CD4-positive, alpha-beta T cell treated with Interleukin-6 for 4 hours (primary cell): ENCODE measurements around the gene ECE1.
"Not testable (repeated sequence)": the region's sequence is repeated elsewhere in the genome, so short reads cannot be mapped to it uniquely, and the experiment has no call there.

ENCODE experiments used
- DNase-seq: peaks from one replicate; pipeline ENCODE4 v3.0.0-alpha.2; 2020; ENCODE audit warnings: mixed read lengths

Gene ECE1

DNA sequence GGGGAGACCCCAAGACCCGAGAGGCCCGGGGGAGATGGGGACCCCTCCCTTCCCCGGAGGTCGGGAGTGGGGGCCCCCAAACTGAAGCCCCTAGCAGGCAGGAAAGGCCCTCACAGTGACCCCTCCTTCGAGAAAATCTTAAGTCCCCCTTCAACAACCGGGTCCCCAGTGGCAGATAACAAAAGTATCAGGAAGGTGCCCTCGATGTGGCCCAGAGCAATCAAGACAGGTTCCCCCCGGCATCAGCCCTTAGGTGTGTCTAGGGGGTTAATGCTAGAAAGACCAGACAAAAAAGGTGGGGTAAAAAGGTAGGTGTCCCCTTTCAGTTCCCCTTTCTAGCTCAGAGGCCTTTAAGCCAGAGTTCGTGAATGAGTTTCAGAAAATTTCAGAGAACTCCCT lies 282 bp upstream of the ECE1 start:
- peak; percentile 32 for DNase-seq

DNA sequence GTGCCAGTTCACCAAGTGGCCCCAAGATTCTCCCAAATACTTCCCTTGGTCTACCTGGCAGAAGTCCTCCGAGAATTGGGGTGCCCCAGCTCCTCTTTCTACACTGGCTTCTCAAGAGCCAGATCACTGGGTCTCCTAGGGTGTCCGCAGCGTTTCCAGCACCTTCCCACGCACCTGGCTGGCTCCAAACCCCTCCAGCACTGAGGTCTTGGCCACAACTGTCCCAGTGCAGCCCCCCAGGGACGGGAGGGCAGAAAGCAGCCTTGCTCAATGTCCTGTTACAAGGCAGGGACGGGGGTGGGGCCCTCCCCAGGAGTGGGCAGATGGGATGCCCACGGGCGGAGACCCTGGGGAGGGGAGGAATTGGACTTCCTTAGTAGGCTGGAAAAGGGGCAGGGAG lies 1.1 kb downstream of the ECE1 start:
- DNase-seq: no peak

DNA sequence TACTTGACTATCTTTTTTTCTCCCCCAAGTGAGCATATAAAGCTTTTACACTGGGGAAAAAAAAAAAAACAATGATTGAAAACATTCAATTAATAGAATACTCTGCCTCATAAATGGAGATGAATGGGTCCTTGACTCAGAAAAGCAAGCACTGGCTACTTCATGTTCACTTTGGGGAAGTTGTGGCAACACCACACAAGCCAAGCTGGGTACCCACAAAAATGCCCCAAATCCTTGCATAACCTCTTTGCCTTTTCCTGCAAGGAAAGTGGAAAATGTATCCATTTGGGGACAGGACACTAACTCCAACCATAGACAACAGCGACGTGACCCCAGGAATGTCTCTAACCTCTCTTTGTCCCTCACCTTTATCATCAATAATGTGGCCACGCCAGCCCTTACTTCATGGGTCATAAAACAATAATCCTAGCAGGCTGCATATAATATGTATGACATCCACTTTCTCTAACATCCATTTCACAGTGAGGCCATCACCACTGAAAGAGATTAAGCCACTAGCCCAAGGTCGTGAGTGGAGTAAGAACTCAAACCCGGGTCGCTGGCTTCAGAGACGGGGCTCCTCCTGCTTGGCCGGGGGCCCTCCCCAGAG lies 2.3 kb downstream of the ECE1 start:
- DNase-seq: no peak

DNA sequence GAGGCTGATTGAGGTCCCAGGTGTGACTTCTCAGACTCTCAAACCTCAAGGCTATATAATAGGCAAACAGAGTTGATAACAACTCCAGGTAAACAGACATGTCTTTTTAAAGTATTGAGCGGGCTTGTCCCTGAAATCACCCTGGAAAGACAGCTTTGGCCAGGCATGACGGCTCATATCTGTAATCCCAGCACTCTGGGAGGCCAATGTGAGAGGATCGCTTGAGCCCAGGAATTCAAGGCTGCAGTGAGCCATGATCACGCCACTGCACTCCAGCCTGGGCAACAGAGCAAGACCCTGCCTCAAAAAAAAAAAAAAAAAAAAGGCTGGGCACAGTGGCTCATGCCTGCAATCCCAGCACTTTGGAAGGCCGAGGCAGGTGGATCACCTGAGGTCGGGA lies 4.9 kb downstream of the ECE1 start:
- DNase-seq: not testable (repeated sequence)

DNA sequence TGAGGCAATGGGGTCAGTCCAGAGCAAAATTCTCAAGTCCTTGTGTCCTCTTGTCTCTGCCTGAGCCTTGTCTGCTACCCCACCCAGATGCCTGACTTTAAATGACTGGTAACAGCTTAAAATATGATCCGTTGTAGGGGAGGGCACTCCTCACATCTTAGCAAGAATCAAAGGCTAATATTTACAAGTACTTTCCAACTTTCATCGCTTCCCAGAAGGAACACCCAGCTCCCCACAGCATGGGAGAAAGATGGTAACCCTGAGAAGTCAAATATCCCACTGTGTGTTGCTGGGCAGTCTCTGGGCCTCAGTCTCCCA lies 5.2 kb downstream of the ECE1 start:
- DNase-seq: no peak

DNA sequence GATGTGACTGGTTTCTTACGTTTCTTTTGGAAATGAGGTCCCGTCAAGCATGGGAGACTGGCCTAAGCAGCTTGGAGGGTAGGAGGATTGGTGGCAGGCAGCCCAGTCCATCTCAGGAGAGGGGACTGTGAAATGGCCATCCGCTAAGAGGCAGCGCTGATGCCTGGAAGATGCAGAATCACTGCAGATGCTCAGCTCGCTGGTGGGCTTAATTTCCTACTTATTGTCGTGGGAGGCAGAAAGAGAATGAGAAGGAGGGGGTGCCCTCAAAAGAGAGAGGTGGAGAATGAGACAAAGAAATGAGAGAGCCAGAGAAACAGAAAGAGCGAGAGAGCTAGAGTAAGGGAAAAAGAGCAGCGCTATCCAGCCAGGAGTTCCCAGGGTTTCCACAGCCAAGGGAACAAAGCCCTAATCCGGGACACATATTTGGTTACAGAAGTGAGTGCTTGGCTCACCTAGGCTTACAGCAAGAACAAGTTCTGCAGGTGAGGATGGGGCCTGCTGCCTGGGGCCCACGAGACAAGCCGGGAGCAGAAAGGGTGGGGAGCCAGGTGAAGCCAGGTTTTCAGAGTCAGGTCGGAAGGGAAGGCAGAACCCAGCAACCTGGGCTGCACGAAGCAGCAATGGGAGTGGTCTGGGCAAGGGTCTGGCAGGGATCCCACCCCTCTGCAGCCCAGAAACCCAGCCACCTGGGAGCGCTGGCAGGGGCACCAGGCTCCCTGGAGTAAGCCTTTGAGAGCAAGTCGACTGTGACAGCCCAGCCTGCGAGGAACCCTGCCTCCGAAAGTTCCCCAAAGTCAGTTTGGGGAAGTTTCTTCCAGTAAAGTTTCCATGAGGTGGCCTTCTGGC lies 5.8 kb downstream of the ECE1 start:
- DNase-seq: no peak

DNA sequence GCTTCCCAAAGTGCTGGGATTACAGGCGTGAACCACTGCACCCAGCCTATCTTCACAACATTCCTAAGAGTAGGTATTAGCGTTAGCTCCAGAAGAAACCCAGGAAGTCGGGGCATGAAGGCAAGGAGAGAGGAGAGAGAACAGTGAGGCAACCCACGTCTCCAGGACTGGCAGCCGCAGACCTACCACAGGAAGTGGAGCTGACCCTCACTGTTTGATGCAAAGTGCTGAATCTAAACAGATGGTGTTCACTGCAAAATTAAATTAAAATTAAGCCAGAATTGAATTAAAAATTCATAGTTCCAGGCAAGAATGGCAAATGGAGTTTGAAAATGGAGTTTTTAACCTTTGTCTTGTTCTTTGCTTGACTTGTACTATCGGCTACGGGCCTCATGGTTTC lies 6.7 kb downstream of the ECE1 start:
- DNase-seq: no peak

DNA sequence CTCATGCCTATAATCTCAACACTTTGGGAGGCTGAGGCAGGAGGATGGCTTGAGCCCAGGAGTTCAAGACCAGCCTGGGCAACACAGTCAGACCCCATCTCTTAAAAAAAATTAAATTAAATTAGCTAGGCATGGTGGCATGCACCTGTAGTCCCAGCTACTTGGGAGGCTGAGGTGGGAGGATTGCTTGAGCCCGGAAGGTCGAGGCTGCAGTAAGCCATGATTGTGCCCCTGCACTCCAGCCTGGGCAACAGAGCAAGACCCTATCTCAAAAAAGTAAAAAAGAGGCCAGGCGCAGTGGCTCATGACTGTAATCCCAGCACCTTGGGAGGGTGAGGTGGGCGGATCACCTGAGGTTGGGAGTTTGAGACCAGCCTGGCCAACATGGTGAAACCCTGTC lies 8.2 kb downstream of the ECE1 start:
- DNase-seq: not testable (repeated sequence)

DNA sequence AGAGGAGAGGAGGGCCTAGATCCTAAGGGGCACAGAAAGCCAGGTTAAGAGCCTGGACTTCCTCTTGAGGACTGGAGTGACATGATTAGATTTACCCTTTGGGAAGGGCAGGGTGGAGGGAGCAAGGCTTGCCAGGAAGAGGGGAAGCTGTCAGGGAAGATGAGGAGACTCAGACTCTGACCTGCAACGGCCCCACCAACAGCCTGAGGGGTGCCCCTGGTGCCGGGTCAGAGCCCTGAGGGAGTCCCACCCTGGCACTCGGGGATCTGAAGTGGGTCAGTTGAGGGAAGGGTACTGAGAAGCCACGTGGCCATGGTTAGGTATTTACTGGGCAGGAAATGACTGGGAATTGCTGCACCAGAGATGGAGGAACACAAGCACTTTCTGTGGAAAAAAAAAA lies 9.8 kb downstream of the ECE1 start:
- DNase-seq: no peak

DNA sequence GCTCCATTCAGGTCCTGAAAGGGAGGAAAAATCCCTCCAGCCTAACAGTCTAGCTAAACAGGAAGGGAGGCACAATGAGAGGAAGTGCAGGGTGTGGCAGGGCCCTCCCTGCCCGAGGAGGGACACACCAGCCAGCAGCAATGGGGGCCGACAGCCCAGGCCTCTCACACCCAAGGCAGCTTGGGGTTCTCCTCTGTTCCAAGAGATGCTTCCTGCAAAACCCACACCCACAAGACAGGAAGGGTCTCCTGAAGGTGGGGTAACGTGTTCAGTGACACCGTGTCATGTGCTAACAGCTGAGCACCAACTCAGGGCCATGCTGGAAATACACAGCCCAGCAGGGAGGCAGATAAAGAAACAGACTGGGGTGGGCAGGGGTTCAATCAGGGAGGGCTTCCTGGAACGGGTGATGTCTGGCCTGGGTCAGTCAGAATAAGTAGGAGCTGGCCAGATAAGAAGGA lies 10.2 kb downstream of the ECE1 start:
- DNase-seq: peak; percentile 38

DNA sequence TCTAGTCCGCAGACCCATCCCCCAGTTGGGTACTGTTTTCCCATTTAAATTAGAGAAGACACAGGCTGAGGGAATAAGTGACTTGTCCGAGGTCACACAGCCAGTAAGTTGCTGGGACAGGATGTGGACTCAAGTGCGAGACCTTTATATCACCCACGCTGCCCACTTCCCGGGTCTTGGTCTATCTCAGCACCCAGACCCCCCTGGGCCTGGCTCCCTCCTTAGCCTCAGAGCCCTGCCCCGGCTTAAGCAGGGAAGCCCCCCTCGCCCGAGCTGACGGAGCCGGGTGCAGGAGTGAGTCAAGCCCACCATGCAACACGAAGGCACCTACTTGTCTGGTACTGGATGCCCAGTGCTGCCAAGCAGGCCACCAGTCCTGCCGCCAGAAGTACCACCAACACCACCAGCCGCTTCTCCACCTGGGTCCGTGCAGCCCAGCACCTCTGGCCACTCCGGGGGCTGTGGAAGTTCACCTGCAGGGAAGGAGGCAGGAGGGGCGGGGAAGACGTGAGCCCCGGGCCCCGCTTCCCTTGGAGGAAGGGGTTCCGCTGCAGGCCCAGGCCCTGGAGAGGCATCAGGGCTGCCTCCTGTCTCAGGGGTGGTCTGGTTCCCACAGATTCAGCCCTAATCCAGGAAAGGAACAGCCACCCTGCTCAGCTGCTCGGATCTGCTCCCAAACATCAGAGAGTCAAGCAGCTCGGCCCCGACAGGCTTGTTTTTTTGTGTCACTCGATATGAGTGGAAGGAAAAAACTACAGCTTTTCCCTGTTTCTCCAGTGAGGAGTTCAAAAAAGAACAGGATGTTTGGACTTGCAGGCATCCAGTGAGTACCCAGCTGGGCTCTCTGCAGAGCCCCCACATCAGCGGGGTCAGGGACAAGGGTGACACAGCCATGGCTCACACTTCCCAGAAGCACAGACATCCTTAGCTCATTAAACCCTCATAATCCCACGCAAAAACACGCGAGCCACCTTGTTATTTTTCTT lies 11.1 kb downstream of the ECE1 start:
- DNase-seq: no peak

DNA sequence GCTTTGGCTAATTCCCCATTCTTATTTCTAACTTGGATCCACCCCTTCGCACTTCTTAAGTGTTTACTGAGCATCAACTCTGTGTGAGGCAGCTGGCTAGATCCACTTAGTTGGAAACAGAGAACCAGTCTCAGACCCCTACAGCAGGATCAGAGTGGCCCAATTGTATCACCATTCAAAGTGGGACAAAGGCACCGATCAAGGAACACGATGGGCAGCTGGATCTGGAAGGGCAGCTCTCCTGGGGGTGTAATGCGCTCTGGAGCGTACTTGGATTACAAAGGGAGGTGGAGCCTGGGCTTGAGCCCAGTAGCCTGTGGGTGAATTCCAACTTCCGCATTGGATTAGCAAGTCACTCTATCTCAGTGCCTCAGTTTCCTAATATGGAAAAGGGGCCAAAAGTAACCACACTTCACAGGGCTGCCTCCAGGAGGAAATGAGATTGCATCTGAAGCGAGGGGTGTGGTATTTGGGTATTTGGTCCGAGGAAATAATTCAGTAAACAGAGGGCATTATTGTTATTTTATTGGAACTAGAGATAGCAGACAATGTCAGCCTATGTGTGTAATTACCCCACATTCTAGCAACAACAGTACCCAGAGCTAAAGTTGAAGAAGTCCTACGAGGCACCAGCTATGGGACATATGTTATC lies 11.9 kb downstream of the ECE1 start:
- DNase-seq: no peak

DNA sequence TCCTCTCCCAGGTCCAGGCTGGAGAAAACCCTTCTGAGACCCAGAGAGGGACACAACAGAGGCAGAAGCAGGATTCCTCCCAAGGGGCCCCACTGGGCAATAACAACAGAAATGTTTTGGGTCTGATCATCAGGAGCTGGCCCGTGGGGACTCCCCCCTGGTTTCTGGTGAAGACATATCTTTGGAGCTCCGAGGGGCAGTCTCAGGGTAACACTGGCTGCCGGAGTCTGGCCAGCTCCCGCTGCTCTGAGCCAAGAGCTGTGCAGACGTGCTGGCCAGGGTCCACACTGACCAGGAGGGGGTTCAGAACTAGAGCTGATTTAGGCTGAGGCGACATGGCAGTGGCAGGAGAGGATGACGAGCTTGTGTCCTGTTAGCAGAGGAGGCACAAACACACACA lies 13.1 kb downstream of the ECE1 start:
- no peak for DNase-seq

DNA sequence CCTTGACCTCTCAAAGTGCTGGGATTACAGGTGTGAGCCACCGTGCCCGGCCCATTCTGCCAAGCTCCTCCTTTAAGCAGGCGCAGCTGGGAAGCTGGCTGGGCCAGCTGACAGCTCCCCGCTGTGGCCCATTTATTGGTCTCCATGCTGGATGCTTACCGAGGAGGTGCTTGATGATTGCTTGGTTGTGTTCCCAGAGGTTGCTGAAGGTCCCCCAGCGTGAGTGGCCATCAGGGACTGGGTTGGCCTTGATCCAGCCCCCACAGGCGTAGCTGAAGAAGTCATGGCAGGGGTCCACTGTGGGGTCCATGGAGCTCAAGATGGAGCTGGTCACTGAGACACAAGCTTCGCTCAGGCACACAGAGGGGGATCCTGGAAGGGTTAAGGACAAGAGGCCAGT lies 17.7 kb downstream of the ECE1 start:
- no peak for DNase-seq

DNA sequence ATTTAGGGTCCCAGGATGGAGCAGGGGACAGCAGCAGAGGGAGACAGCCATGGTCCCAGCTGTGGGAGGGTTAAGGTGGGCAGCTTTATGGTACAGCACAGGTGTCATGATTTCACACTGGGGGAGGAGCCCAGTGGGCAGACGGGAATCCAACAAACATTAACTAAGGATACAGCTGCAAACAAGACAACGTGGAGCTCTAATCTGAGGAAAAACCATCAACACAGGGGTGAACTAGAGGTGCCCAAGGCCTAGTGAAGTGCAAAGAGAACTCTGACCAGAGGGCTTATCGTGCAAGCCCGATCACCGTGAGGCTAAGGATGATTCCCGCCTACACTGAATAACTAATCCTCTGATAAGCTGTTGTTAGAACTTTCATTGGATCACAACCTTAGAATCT lies 18.7 kb downstream of the ECE1 start:
- no peak for DNase-seq

DNA sequence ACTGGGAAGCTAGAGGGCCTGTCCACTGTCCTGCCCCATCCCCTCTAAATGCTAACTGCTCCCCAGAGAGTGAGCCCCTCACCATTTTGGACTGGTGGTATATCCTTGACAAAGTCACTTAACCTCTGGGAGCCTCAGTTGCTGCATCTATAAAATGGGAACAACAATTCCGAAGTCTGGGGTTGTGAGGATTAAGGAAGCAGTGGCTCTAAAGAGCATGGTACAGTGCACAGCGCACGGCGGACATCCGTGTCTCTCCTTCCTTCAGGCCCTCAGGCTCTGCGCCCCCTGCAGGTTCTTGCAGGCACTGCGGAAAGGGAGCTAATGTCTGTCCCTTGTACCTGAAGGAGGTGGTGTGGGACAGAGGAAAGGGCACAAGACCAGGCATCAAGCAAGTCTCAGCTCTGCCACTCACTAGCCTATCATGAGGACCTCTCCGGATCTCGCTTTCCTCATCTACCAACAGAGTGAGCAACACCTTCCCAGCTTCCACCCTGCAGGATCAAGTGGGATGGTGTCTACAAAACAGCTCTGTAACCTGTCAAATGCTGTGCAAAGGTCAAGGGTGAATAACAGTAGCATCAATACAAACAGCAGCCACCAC lies 20.1 kb downstream of the ECE1 start:
- peak; percentile 88 for DNase-seq

DNA sequence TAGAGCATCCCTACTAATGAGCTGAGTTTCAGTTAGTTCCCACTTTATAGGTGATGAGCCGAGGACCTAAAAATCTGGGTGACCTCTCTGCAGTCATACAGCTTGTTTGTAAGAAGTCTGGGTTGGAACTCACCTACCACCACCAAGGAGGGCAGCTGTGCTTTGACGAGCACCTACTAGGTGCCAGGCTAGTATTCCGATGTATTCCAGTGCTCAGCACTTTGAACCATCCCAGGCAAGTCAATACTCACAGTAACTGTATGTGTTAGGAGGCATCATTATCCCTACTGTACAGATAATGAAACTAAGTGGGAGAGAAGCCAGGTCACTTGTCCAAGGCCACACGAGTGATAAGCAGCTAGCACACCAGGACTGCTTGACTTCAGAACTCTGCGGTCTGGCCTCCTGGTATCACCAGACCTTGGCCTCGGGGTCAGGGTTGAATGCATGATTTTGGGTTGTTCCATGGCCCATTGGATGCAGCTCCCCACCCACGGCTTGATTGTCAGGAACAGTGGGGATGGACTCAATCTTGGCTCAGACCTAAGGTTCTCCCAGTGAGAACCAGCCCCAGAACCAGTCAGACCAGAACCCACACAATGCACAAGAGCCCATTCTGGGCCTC lies 20.7 kb downstream of the ECE1 start:
- DNase-seq: no peak

DNA sequence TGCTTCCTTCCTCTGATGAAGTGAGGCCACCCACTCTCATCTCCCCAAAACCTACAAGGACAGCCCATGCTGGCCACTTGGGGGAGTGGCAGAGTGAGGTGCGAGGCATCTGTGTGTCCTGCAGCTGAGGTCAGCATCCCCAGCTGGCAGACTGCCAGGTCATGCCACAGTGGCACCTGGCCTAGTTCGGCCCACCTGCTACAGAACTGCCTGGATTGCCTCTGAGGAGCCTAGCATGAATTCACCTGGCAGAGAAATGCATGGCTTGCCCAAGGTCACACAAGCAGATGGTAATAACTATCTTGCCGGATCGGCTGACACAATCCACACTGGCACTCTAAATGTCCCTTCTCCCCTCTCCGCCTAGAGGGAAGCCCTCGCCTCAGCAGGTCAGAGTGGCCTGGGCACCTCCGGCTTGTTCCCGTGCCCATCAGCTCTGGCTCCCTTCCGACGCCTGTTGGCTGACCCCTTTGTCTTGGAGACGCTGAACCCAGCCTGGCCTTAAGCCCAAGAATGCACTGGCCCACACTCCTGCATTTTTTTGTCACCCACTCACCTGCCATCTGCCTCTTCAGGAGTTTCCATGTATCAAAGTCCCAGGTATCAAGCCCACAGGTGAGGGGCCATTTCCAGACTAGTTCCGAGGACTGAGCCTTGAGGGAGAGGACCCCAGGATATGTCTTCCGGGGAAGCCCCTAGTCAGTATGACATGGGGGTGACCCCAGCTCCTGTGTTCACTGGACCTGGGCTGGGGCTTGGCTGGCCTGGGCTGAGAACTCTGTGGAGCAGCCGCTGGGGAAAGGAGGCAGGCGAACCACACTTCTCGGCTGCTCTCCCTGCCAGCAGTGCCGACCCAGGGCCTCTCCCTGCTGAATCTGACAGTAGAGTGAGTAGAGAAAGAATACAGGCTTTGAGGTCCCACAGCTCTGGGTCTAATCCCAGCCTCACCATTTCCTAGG lies 21.7 kb downstream of the ECE1 start:
- DNase-seq: no peak

DNA sequence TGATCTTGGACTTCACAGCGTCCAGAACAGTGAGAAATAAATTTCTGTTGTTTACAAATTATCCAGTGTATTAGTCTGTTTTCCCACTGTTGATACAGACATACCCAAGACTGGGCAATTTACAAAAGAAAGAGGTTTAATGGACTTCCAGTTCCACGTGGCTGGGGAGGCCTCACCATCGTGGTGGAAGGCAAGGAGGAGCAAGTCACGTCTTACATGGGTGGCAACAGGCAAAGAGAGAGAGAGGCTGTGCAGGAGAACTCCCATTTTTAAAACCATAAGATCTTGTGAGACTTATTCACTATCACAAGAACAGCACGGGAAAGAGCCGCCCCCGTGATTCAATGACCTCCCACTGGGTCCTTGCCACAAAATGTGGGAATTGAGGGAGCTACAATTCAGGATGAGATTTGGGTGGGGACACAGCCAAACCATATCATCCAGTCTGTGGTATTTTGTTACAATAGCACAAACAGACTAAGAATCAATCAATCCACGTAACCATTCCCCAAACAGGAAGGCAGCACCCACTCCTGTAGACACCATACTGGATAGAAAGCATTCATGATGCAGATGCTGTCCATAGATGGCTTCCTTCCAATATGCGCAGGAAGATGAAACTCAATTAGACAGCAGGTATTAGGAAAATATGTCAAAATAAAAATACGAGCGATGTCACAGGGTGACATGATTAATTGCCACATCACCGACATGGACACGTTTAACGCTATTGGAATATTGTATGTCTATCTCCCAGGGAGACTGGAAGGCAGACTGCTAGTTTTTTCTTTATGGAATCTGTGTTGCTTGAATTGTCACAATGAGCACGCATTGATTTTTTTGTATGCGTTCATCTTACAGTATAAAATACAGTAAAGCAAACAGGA lies 22.8 kb downstream of the ECE1 start:
- no peak for DNase-seq
